ENCODE results near the gene MAP3K4.

Gene MAP3K4

GRCh38 chr6:161143663-161144430, 152.3 kb downstream of the MAP3K4 start:
- DNase-seq (ENCODE audit: low spot score) = no peak

- no peak for DNase-seq (ENCODE audit: low spot score)
Observed at GRCh38 chr6:161150136-161150535, 158.6 kb downstream of the MAP3K4 start.

- no peak for DNase-seq (ENCODE audit: low spot score)
Observed at GRCh38 chr6:161150566-161150965, 159.0 kb downstream of the MAP3K4 start.

- no peak for DNase-seq (ENCODE audit: low spot score)
Observed at GRCh38 chr6:161151059-161151645, 159.6 kb downstream of the MAP3K4 start.

GRCh38 chr6:161151660-161152526, 160.3 kb downstream of the MAP3K4 start:
- DNase-seq (ENCODE audit: low spot score) = no peak

- DNase-seq (ENCODE audit: low spot score) = no peak
Observed at GRCh38 chr6:161152527-161152862, 160.9 kb downstream of the MAP3K4 start.

GRCh38 chr6:161152907-161153662, 161.5 kb downstream of the MAP3K4 start:
- DNase-seq (ENCODE audit: low spot score) = no peak

GRCh38 chr6:161153725-161154124, 162.2 kb downstream of the MAP3K4 start:
- no peak for DNase-seq (ENCODE audit: low spot score)

- DNase-seq (ENCODE audit: low spot score) = no peak
Observed at GRCh38 chr6:161154796-161155335, 163.3 kb downstream of the MAP3K4 start.

- no peak for DNase-seq (ENCODE audit: low spot score)
Observed at GRCh38 chr6:161161121-161161520, 169.6 kb downstream of the MAP3K4 start.

- DNase-seq (ENCODE audit: low spot score) = no peak
Observed at GRCh38 chr6:161161889-161162624, 170.5 kb downstream of the MAP3K4 start.

- no peak for DNase-seq (ENCODE audit: low spot score)
Observed at GRCh38 chr6:161162722-161163121, 171.2 kb downstream of the MAP3K4 start.

- DNase-seq (ENCODE audit: low spot score) = no peak
Observed at GRCh38 chr6:161163466-161164181, 172.1 kb downstream of the MAP3K4 start.

GRCh38 chr6:161164182-161164625, 172.6 kb downstream of the MAP3K4 start:
- no peak for DNase-seq (ENCODE audit: low spot score)

- DNase-seq (ENCODE audit: low spot score) = no peak
Observed at GRCh38 chr6:161166176-161166575, 174.6 kb downstream of the MAP3K4 start.

- no peak for DNase-seq (ENCODE audit: low spot score)
Observed at GRCh38 chr6:161166677-161167076, 175.1 kb downstream of the MAP3K4 start.

Measured in globus pallidus (tissue), 1 donor.